RWPE1 (cell line): Measurements from ENCODE around the gene SET.
"Not testable (repeated sequence)": the region's sequence is repeated elsewhere in the genome, so short reads cannot be mapped to it uniquely, and the experiment has no call there.

Experiments
- CTCF ChIA-PET: fragments of 350-600 bp; sonication (Branson Sonifier 250); formaldehyde crosslinking; extraction: SDS; loops from one replicate; lab custom pipeline; 2021; lab: Yijun Ruan, JAX
- POLR2A ChIA-PET: fragments of 400-600 bp; formaldehyde crosslinking; extraction: SDS; loops from one replicate; lab custom pipeline; 2020; ENCODE audit warnings: antibody characterized with exemption; ENCODE audit not compliant: low non-redundant PET; lab: Yijun Ruan, JAX
- DNase-seq: peaks from one replicate; pipeline ENCODE4 v3.0.0; 2012; ENCODE audit warnings: low spot score
- H3K27ac ChIP-seq: fragments of 450-650 bp; 2 replicates; pipeline ENCODE4 v1.5.1; 2017
- TF ChIP-seq, protein P1 (sequence below): fragments of 450-650 bp; conservative IDR thresholded peaks from 2 replicates; pipeline ENCODE4 v1.5.1; 2017; ENCODE audit warnings: low read depth, mild to moderate bottlenecking

SET gene, protein sequence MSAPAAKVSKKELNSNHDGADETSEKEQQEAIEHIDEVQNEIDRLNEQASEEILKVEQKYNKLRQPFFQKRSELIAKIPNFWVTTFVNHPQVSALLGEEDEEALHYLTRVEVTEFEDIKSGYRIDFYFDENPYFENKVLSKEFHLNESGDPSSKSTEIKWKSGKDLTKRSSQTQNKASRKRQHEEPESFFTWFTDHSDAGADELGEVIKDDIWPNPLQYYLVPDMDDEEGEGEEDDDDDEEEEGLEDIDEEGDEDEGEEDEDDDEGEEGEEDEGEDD

DNA sequence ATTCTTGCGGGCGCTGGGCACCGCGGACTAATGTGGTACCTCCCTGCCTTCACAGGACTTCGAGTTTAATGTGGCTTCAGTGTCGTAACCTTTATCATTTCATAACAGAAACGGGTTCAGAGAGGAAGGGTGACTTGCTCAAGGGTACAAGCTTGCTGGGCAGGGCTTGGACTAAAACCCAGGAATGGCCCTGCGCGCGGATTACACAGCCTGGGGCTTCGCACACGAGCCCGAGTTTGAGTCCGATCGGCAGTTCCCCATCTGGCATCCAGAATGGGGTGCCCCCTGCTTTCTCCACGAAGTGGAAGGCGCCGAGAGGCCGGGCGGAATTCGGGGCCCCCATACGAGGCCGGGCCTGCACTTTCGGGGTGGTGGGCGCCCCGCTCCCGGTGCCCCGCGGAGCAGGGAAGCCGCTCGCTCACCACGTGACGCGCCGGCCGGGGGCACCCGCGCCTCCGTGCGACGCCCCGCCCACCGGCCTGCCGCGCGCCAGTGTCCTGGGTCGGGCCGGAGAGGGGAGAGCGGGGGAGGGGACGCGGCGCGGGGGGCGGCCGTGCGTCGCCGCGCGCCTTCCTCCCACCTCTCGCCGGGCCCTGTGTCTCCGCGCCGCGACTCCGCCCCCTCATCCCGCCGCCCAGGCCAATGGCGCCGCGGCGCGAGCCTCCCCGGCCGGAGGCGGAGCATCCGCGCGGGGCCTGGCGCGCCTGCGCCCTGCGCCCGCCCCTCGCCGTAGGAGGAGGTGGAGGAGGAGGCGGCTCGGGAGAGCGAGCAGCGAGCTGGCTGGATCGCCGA, at the start of gene SET:
TSS of gene SET (plus strand) at position 722 of the 792 bp plus-strand sequence. CDS start 361 bp downstream, outside the sequence.
- TF ChIP-seq, protein P1, sequence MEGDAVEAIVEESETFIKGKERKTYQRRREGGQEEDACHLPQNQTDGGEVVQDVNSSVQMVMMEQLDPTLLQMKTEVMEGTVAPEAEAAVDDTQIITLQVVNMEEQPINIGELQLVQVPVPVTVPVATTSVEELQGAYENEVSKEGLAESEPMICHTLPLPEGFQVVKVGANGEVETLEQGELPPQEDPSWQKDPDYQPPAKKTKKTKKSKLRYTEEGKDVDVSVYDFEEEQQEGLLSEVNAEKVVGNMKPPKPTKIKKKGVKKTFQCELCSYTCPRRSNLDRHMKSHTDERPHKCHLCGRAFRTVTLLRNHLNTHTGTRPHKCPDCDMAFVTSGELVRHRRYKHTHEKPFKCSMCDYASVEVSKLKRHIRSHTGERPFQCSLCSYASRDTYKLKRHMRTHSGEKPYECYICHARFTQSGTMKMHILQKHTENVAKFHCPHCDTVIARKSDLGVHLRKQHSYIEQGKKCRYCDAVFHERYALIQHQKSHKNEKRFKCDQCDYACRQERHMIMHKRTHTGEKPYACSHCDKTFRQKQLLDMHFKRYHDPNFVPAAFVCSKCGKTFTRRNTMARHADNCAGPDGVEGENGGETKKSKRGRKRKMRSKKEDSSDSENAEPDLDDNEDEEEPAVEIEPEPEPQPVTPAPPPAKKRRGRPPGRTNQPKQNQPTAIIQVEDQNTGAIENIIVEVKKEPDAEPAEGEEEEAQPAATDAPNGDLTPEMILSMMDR = no peak
- POLR2A ChIA-PET = interaction anchor here (0.5 kb wide), 1 partner anchor 1316 kb away, joined by 3 read pairs; no protein-coding TSS in a partner anchor
- H3K27ac ChIP-seq = peak within 1 kb of the TSS; percentile 98
- CTCF ChIA-PET = no interaction called here
- peak; percentile 100 for DNase-seq

DNA sequence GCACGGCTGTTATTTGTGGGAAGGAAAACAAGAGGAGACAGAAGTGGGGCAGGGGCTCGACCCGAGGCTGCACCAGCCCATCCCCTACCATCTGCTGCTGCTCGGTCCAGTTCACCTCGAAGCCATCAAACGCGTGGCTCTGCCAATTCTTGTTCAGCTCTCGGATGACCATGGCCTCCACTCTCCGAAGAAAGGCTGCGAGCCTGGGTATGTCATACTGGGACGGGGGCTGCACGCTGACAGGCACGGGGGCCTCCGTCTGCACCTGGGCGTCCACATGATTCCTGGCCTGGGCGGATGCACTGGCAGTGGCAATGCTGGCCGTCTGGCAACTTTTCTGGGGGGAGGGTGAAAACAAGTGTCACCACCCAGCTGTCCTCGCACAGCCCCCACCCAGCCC, 48.4 kb upstream of the SET start:
- ChIA-PET POLR2A (no interaction called here), CTCF (no interaction called here)
- TF ChIP-seq, protein P1 = no peak
- no peak for DNase-seq
- H3K27ac ChIP-seq = peak overlapping the region; percentile 99

DNA sequence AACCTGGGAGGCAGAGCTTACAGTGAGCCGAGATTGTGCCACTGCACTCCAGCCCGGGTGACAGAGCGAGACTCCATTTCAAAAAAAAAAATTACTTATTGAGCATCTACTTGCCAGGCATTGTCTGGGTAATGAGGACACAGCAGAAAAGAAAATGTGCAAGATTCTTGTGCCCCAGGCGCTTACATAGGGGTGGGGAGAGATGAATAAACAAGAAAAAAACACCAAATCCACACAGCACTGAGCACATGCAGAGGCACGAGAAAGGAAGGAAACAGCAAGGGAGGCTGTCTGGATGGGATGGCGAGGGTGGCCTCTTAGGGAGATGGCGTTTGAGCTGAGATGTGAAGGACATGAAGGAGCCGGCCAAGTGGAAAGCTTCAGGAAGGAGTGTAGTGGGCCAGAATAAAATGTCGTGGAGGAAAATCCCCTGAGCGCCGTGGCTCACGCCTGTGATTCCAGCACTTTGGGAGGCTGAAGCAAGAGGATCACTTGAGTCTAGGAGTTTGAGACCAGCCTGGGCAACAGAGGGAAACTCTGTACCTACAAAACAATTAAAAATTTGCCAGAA, 46.3 kb upstream of the SET start:
- POLR2A ChIA-PET = no interaction called here
- peak overlapping the region; percentile 58 for H3K27ac ChIP-seq
- CTCF ChIA-PET = no interaction called here
- TF ChIP-seq, protein P1 = no peak
- no peak for DNase-seq

DNA sequence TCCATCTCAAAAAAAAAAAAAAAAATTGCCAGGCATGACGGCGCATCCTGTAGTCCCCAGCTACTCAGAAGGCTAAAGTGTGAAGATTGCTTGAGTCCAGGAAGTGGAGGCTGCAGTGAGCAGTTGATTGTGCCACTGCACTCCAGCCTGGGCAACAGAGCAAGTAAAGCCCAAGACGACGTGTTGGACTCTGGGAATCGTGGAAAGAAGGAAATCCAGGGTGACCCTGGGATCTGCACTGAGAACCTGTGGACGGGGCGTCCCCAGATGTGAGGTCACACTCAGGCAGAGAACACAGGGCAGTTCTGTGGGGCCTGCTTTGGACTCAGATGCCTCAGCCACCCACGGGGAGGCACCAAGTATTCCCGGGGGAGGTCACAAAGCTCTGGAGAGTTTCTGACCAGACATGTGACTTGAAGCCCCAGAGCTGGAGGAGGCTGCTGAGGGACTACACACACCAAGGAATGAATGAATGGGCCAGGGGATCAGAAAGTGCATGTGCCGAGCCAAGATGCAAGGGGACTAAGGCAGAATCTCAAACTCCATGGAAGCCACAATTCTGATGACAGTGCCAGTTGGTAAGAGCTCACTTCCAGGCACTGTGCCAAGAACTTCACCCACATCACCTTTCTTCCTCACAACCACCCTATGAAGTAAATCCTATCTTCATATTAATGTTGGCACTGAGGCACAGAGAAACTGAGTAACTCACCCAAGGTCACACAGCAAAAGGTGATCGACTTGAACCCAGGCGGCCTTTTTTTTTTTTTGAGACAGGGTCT, 45.3 kb upstream of the SET start:
- DNase-seq = no peak
- TF ChIP-seq, protein P1 = no peak
- ChIA-PET POLR2A (no interaction called here), CTCF (no interaction called here)
- H3K27ac ChIP-seq = peak overlapping the region; percentile 58

DNA sequence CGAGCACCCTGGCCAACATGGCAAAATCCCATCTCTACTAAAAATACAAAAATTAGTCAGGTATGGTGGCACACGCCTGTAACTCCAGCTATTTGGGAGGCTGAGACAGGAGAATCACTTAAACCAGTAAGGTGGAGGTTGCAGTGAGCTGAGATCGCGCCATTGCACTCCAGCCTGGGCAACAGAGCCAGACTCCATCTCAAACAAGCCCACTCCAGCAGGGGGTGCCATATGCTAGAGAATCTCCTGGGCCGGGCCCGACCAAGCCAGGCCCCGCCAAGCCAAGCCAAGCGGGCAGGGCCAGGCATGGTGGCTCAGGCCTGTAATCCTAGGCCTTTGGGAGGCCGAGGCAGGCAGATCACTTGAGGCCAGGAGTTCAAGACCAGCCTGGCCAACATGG, 40.8 kb upstream of the SET start:
- DNase-seq, POLR2A ChIA-PET: not testable (repeated sequence)
- peak overlapping the region; percentile 38 for H3K27ac ChIP-seq
- CTCF ChIA-PET = interaction anchor here (0.6 to 1.3 kb wide), 3 partner anchors 13 to 90 kb away, joined by 3 to 4 read pairs (median 3); no protein-coding TSS in a partner anchor

DNA sequence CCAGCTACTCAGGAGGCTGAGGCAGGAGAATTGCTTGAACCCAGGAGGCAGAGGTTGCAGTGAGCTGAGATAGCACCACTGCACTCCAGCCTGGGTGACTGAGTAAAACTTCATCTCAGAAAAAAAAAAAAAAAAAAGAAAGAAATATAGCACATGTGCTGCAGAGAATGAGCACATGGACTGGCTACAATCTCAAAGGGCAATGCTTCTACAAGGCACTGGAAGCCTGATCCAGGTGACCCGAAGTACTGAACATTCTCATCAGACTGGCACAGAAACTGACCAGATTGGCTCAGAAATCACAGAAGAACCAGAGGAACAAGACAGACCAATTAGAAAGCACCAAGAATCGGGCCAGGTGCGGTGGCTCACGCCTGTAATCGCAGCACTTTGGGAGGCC, 37.2 kb upstream of the SET start:
- TF ChIP-seq, protein P1 = no peak
- POLR2A ChIA-PET = interaction anchor here (0.6 kb wide), 1 partner anchor 18 kb away, joined by 7 read pairs; no protein-coding TSS in a partner anchor
- CTCF ChIA-PET = no interaction called here

More for the DNA sequence above, 37.2 kb upstream of the SET start:
- peak overlapping the region; percentile 97 for H3K27ac ChIP-seq
- no peak for DNase-seq
